GM21717 (cell line): ENCODE measurements around the gene RTP5.

Experiments
- ATAC-seq: cut with Tn5 transposase; IDR thresholded peaks from one replicate; pipeline ENCODE4 v1.9.1; 2021; ENCODE audit warnings: mild to moderate bottlenecking, moderate library complexity; ENCODE audit not compliant: unreplicated experiment

The RTP5 gene

GRCh38 chr2:241885946-241886643, 16.6 kb downstream of the RTP5 start:
- ATAC-seq, result no peak

- ATAC-seq, result no peak
Measured at GRCh38 chr2:241886840-241887447, 17.4 kb downstream of the RTP5 start.

DNA sequence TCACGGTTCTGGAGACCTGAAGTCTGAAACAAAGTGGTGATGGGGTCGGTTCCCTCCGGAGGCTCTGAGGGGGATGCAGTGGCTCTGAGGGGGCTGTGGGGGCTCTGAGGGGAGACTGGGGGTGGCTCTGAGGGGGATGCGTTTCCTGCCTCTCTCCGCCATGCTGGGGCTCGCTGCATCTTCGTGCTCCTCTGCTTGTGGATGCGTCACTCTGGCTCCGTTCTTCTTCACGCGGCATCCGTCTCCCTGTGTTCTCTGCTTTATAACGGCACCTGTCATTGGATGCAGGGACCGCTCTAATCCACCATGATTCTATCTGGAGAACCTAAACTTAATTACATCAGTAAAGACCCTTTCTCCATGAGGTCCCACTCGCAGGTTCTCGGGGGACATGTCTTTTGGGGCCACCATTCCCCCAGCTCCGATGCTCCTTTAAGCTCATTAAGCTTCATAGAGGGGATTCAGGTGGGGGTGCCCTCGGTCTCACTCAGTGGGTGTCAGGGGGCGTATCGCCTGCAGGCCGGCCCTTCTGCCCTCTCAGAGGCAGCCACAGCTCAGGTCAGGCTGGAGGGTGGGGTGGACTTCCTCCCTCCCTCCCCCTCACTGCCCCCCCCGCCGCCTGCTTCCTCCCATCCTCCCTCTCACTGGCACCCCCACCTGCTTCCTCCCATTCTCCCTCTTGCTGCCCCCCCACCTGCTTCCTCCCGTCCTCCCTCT, 18.4 kb downstream of the RTP5 start:
- ATAC-seq, result no peak

DNA sequence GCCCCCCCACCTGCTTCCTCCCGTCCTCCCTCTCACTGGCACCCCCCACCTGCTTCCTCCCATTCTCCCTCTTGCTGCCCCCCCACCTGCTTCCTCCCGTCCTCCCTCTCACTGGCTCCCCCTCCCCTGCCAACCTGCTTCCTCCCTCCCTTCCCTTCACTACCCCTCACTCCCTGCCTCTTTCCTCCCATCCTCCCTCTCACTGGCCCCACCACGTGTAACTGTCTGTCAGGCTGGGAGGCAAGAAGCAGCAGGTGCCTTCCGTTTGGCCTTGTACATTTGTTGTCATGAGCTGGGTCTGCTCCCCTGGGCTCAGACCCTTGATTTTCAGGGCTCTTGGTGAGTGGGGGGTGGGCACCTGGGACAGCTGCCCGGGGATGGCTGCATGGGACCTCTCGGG, 19.1 kb downstream of the RTP5 start:
- ATAC-seq, result no peak

DNA sequence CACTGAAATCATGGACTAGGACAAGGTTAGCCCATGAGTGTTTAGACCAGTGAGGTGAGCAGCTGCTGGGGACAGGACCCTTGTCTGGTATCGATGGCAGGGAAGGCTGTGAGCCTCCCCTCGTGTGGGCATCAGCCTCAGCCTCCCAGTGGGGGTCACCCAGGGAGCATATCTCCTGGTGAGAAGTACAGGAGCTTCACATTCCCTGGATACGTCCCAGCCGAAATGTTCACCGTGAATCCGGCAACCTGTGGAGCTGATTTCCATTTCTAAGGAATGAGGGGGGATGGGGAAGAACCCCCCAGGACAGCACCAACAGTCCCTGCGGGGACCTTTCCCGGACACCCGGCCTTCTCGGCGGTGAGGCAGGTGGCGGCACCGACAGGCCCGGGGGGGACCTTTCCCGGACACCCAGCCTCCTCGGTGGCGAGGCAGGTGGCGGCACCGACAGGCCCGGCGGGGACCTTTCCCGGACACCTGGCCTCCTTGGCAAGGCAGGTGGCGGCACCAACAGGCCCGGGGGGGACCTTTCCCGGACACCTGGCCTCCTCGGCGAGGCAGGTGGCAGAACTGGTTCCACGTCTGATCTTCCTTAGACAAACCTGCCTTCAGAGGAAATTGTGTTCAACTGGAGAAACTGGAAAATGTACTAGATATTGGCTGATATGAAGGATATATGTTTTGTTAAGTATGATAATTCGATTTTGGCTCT, 21.2 kb downstream of the RTP5 start:
- no peak for ATAC-seq

GRCh38 chr2:241891315-241891987, 21.9 kb downstream of the RTP5 start:
- ATAC-seq, result no peak

- no peak for ATAC-seq
Measured at GRCh38 chr2:241891988-241892298, 22.4 kb downstream of the RTP5 start.

DNA sequence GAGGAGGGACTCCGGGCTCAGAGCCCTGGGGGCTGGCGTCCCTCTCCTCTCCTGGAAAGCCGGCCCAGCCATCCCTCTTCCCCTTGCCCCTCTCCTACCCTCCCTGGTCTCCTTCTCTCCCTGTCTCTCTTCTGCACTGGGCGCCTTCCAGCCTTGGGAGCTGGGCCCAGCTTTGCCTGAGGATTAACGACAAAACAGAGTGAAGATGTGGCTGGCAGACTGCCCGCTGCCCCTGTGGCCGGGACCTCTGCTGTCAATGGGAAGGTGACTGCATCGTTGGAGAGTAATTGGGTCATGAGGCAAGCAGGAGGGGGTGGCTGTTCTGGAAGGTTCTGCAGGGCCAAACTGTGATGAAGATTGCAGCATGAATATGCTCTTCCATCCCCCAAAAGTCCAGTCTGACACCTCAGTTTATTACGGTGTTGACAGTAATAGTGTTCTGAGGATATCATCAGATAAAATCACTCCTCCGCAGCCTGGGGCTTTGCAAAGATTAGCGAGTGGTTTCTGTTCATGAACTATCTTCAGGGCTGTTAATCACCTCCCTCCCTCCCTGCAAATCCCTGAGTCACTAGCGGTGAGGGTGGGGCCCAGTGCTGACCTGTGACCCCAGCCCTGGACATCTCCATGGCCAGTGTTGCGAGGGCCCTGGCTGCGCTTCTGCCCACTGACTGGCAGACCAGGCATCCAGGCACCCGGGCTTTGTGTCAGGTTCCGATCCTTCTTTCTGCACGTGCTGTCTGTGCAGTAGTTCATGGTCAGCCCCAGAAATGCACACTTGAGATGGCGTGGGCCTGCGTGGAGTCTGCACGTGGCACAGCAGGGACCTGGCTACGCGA, 23.0 kb downstream of the RTP5 start:
- no peak for ATAC-seq

DNA sequence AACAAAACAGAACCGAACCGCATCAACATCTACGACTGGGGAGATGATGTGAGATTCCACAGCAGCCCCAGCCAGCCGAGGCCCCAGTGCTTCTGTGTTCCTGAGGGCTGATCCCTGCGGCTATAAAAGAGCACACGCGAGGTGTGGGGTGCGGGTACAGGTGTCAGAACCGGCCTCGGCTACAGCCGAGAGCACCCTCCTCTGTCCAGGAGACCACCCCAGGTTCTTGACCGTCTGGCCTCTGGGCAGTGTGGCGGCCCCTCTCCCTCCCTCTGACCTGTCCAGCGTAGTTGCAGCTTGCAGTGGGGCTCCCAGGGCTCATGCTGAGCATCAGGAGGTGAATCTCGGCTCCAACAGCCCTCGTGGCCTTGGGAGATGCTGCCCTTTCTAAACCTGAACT, 23.7 kb downstream of the RTP5 start:
- no peak for ATAC-seq

DNA sequence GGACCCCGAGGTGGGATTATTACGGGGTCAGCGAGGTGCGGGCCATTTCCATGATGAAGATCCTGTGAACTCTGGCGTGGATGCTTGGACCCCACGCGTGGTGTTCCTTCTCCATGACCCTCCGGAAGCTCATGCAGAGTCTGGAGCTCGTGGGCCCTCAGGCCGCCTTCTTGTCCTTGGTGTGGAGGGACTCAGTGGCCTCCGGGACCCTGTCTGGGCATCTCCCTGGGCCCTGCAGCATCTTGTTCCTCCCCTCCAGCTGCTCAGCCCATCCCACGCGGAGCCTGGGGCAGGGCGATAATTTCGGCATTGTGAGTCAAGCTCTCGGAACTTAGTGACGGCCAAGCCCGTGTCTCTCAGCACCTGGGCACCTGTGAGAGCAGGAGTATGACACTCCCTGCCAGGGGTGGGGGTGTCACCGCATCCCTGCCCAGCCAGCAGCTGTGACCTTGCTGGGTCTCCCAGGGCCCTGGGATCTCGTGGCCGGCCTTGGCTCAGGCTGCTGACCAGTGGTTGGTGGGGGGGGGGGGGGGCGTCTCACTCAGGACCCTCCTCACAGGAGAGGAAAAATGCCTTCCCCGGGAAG, 24.6 kb downstream of the RTP5 start:
- no peak for ATAC-seq

DNA sequence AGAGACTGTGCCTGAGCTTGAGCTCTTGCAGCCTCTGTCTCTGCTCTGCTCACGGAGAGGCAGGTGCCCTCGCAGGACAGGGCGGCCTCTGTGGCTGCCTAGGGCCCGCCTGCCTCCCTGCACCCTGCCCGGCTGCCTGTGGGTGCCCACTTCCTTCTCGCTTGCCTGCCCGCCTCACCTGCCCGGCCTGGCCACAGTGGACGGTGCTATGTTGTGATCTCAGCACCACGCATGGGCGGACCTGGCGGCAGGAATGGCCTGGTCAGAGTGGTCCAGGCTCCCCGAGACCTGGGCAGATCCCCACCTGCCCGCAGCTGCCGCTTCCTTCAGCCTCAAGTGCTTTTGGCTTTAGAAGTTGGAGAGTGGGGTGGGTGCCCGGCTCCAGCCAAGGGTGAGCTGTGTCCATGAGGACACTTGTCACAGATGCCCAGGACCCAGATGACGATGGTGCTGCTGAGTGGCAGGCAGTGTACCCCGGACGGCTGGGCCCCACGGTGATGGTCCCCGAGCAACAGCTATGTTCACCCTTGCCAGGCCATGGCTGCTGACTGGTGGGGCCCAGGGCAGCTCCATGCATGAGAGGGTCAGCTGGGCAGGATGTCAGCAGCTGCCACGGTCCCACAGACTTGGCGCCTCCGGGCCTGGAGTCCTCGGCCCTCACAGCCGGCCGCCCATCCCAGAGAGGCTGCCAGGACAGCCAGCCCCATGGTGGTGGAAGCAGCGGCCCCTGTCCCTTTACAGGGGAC, 25.3 kb downstream of the RTP5 start:
- ATAC-seq, result no peak

- ATAC-seq, result no peak
Measured at GRCh38 chr2:241895427-241895711, 25.8 kb downstream of the RTP5 start.

DNA sequence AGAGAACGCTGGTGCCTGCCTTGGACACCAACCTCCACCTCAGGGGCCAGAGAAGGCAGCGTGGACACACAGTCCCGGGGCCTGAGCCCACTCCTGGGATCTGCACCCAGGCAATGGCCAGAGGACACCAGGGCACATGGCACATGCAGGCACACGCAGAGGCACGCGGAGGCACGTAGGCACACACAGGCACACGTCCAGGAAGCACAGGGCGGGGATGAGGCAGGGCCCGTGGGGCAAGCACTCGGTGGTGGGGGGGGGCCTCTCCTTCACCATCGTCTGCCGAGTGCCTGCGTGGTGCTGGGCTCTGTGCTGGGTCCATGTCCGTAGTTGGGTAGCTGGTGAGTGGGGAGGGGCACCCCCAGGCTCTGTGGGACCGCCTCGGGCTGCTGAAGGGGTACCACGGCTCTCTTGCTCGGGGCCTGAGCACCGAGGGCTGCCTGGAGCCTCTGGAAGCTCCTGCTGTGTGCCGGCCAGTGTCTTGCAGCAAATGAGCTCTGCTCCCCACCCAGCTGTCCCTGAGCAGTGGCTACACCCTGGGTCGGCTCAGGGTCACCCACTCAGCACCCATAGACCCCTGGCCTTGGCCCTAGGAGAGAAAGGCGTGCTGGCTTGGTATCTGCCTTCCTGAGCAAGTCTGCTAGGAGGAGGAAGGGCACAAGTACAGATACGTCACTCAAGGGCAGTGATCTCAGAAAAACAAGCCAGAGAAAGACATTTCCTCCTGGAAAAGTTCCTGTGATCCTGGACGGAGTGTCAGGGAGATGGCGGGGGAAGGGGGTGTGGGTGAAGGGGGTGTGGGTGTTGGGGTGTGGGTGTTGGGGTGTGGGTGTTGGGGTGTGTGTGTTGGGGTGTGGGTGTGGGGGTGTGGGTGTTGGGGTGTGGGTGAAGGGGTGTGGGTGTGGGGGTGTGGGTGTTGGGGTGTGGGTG, 26.4 kb downstream of the RTP5 start:
- no peak for ATAC-seq

DNA sequence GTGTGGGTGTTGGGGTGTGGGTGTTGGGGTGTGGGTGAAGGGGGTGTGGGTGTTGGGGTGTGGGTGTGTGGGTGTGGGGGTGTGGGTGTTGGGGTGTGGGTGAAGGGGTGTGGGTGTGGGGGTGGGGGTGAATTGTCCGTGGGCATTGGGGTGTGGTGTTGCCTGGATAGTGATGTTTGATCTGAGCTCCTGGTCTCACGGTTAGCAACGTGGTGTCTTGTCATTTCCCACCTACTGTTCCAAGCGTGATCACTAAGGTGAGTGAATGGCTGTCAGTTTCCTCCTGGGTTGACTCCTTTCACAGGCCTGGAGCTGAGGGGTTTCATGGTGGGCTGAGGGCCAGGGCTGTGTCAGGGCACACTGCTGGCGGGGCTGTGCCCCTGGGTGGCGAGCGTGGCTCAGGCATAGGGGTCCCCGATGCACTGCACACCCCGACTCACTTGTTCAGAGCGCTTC, 27.2 kb downstream of the RTP5 start:
- ATAC-seq, result no peak

- ATAC-seq, result no peak
Measured at GRCh38 chr2:241897231-241897916, 27.8 kb downstream of the RTP5 start.

DNA sequence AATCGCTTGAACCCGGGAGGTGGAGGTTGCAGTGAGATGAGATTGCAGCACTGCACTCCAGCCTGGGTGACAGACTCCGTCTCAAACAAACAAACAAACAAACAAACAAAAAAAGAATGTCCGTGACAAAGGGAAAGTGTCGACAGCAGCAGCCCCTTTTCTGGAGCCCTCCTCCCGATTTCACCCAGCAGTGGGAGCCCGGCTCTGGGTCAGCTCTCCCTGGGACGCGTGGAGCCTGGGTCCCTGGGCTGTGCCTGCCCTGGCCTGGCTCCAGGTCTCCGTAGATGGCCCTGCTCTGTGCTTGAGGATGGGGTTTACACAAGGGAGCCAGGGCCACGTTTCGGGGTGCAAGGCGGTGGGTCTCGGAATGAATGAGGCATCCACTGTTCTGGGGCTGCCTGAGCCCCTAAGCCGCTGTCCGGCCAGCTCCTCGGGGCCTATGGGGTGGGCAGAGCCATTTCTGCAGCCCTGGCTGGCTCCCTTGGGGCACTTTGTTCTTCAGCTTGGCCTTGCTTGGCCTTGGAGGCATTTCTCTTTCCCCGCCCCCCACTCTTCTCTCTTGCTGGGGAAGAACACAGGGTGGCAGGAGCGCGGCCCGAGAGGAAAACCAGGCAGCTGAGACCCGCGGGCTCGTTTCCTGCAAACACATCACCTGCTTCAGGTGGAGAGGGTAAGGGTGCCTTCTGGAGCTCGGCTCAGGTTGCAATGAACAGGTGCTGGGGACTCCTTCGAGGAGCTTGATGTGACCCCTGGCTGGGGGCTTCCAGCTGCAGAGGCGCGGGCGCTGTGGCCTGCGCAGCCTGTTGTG, 29.1 kb downstream of the RTP5 start:
- ATAC-seq, result no peak
